HepG2 (cell line): Measurements from ENCODE around the gene NR1H3. TPM values are rescaled to one million over a fixed set of nuclear protein-coding genes. Genes with fewer than 3 reads are reported as not detected.

Source experiments
- HMG20B ChIP-seq: conservative IDR thresholded peaks from 2 replicates; pipeline ENCODE4 v1.6.1; 2016; ENCODE audit warnings: missing genetic modification reagents, missing compliant biosample characterization
- HOXA3 ChIP-seq: sonication (generic); formaldehyde crosslinking; IDR thresholded peaks from 2 replicates; pipeline ENCODE4 v1.5.0; 2020; ENCODE audit warnings: missing genetic modification reagents
- KDM3A ChIP-seq: IDR thresholded peaks from 2 replicates; pipeline ENCODE4 v1.6.1; 2018; ENCODE audit warnings: low read depth, missing compliant biosample characterization
- POLR2AphosphoS5 ChIP-seq: IDR thresholded peaks from 2 replicates; pipeline ENCODE4 v1.6.1; 2012; ENCODE audit warnings: low read depth, low read length
- PRMT3 ChIP-seq: sonication (generic); formaldehyde crosslinking; IDR thresholded peaks from 2 replicates; pipeline ENCODE4 v1.8.1; 2022; ENCODE audit warnings: low read depth, mild to moderate bottlenecking, moderate library complexity, missing genetic modification reagents, borderline replicate concordance
- ZNF263 ChIP-seq: sonication (generic); formaldehyde crosslinking; IDR thresholded peaks from 2 replicates; pipeline ENCODE4 v1.4.0; 2020; ENCODE audit warnings: missing genetic modification reagents
- ZNF318 ChIP-seq: sonication (generic); formaldehyde crosslinking; IDR thresholded peaks from 2 replicates; pipeline ENCODE4 v1.4.0; 2020; ENCODE audit warnings: mild to moderate bottlenecking, missing genetic modification reagents
- ZNF572 ChIP-seq: sonication (generic); formaldehyde crosslinking; IDR thresholded peaks from 2 replicates; pipeline ENCODE4 v1.5.1; 2020; ENCODE audit warnings: mild to moderate bottlenecking, missing genetic modification reagents
- polyA plus RNA-seq, 8 experiments: library from polyadenylated mRNA; depleted of rRNA in 3 of 8; stranded (reverse) in 7 of 8; unstranded in 1 of 8; fragments of >200 nt; fragmentation: Illumina TruSeq in 4 of 8; extraction: Trizol in 4 of 8; gene quantifications; 2 replicates each; pipeline versions ENCODE4 v1.2.1 to v1.2.3, GENCODE V29; 2011 to 2016; ENCODE audit warnings: low read depth in 4 of 8, missing spikeins in 1 of 8, mixed read lengths in 1 of 8; ENCODE audit not compliant: insufficient read depth in 1 of 8
- total RNA-seq, 5 experiments: library from RNA; depleted of rRNA; stranded (reverse); fragments of >200 nt; fragmentation: Illumina TruSeq; extraction: Trizol; gene quantifications; 2 replicates each; pipeline ENCODE4 v1.2.3, GENCODE V29; 2016; ENCODE audit warnings: low read depth in 1 of 5
- TF ChIP-seq, protein P1 (sequence below): sonication (generic); formaldehyde crosslinking; IDR thresholded peaks from 2 replicates; pipeline ENCODE4 v1.4.0; 2020; ENCODE audit warnings: low read depth, mild to moderate bottlenecking, missing genetic modification reagents

NR1H3 gene
- total and polyA plus RNA-seq, 2 of the 13 experiments (the other 11 are each of a cell fraction or from before 2014, with no cell fraction given): 41.8 to 102 TPM

DNA sequence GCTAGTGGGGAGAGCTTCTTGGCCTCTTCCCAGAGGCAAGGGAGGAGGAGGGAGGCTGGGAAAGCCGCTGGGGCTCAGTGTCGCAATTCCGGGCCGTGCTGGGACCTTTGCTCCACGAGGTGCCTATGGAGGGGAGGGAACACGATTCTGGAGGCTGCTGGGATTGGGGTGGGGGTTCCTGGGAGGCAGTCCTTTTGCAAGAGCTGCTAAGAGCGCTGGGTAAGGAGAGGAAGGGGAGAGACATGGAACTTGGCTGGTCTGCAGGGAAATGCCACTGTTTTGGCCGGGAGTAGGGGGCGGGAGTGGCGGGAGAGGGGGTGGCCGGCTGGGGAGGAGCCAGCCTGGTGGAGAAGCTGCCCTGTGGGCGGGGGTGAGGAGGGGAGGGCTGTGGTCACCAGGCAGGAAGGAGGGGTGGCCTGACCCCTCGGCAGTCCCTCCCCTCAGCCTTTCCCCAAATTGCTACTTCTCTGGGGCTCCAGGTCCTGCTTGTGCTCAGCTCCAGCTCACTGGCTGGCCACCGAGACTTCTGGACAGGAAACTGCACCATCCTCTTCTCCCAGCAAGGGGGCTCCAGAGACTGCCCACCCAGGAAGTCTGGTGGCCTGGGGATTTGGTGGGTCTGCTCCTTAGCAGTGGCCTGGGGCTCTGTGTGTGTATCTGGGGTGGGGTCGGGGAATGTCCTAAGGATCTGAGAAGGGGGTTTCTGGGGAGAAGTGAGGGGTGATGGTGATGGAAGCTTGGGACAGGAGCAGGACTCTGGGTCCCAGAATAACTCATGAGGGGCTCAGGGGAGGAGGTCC, at the start of gene NR1H3 (continued):
- TF ChIP-seq ZNF572 (CRISPR knock-in tag): 0 out of 2 replicates have a peak, but pooled peaks have one; percentile 30
- TF ChIP-seq ZNF263 (CRISPR knock-in tag): peak; percentile 74; the same call in 1 of the 2 replicates
- peak; percentile 11; the same call in 1 of the 2 replicates for TF ChIP-seq HOXA3
- TF ChIP-seq PRMT3 (CRISPR knock-in tag): 0 out of 2 replicates have a peak, but pooled peaks have one; percentile 40
- no peak for TF ChIP-seq KDM3A
- TF ChIP-seq HMG20B (CRISPR knock-in tag): no peak; the same call in 1 of the 2 replicates
- TF ChIP-seq, protein P1, sequence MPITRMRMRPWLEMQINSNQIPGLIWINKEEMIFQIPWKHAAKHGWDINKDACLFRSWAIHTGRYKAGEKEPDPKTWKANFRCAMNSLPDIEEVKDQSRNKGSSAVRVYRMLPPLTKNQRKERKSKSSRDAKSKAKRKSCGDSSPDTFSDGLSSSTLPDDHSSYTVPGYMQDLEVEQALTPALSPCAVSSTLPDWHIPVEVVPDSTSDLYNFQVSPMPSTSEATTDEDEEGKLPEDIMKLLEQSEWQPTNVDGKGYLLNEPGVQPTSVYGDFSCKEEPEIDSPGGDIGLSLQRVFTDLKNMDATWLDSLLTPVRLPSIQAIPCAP (CRISPR knock-in tag): no peak
- TF ChIP-seq POLR2AphosphoS5: peak; percentile 81
- no peak for TF ChIP-seq ZNF318
